HepG2 (cell line): Measurements from ENCODE around the gene PLRG1. TPM values are rescaled to one million over a fixed set of nuclear protein-coding genes. Genes with fewer than 3 reads are reported as not detected.

Experiments used
- ARID4A ChIP-seq: sonication (generic); formaldehyde crosslinking; IDR thresholded peaks from 2 replicates; pipeline ENCODE4 v1.5.0; 2020; ENCODE audit warnings: mild to moderate bottlenecking, missing genetic modification reagents, borderline replicate concordance
- ATRX ChIP-seq: sonication (generic); formaldehyde crosslinking; IDR thresholded peaks from 2 replicates; pipeline ENCODE4 v1.4.0; 2020; ENCODE audit warnings: missing genetic modification reagents, borderline replicate concordance
- BCL3 ChIP-seq: sonication (generic); formaldehyde crosslinking; IDR thresholded peaks from 2 replicates; pipeline ENCODE4 v1.5.1; 2020; ENCODE audit warnings: mild to moderate bottlenecking, missing genetic modification reagents, moderate library complexity
- ERF ChIP-seq: IDR thresholded peaks from 2 replicates; pipeline ENCODE4 v1.6.1; 2018; ENCODE audit warnings: missing biosample characterization, missing genetic modification reagents
- HOXD1 ChIP-seq: sonication (generic); formaldehyde crosslinking; IDR thresholded peaks from 2 replicates; pipeline ENCODE4 v1.5.0; 2020; ENCODE audit warnings: missing genetic modification reagents
- MAX ChIP-seq: IDR thresholded peaks from 2 replicates; pipeline ENCODE4 v1.6.1; 2012; ENCODE audit warnings: inconsistent platforms
- MYNN ChIP-seq: sonication (generic); formaldehyde crosslinking; IDR thresholded peaks from 2 replicates; pipeline ENCODE4 v1.4.0; 2020; ENCODE audit warnings: mild to moderate bottlenecking, low read depth, missing genetic modification reagents
- NAIF1 ChIP-seq: sonication (generic); formaldehyde crosslinking; IDR thresholded peaks from 2 replicates; pipeline ENCODE4 v1.5.0; 2020; ENCODE audit warnings: mild to moderate bottlenecking, missing genetic modification reagents, borderline replicate concordance
- NFE2L1 ChIP-seq: sonication (generic); formaldehyde crosslinking; IDR thresholded peaks from 2 replicates; pipeline ENCODE4 v1.4.0; 2020; ENCODE audit warnings: missing genetic modification reagents, mild to moderate bottlenecking, borderline replicate concordance
- NFE2L2 ChIP-seq: fragments of 150-350 bp; IDR thresholded peaks from 2 replicates; pipeline ENCODE4 v1.6.1; 2014; ENCODE audit warnings: low read length
- RAD21 ChIP-seq: fragments of 450-650 bp; formaldehyde crosslinking; IDR thresholded peaks from 2 replicates; pipeline ENCODE4 v1.5.0; 2020; ENCODE audit warnings: mild to moderate bottlenecking
- SIN3B ChIP-seq: fragments of 150-350 bp; IDR thresholded peaks from 2 replicates; pipeline ENCODE4 v1.6.1; 2014; ENCODE audit warnings: low read length
- YEATS2 ChIP-seq: sonication (generic); formaldehyde crosslinking; IDR thresholded peaks from 2 replicates; pipeline ENCODE4 v1.4.0; 2020; ENCODE audit warnings: missing genetic modification reagents, borderline replicate concordance
- ZFP36 ChIP-seq: fragments of 150-350 bp; IDR thresholded peaks from 2 replicates; pipeline ENCODE4 v1.6.1; 2018; ENCODE audit warnings: borderline replicate concordance, low read length, low read depth; ENCODE audit not compliant: partially characterized antibody
- ZNF260 ChIP-seq: sonication (generic); formaldehyde crosslinking; IDR thresholded peaks from 2 replicates; pipeline ENCODE4 v1.4.0; 2020; ENCODE audit warnings: missing genetic modification reagents, low read depth, mild to moderate bottlenecking, borderline replicate concordance
- ZNF264 ChIP-seq: sonication (generic); formaldehyde crosslinking; IDR thresholded peaks from 2 replicates; pipeline ENCODE4 v1.4.0; 2020; ENCODE audit warnings: missing genetic modification reagents
- ZNF362 ChIP-seq: sonication (generic); formaldehyde crosslinking; IDR thresholded peaks from 2 replicates; pipeline ENCODE4 v1.4.0; 2020; ENCODE audit warnings: missing genetic modification reagents, mild to moderate bottlenecking, borderline replicate concordance
- ZNF768 ChIP-seq: sonication (generic); formaldehyde crosslinking; IDR thresholded peaks from 2 replicates; pipeline ENCODE4 v1.4.0; 2020; ENCODE audit warnings: missing genetic modification reagents
- polyA plus RNA-seq, 8 experiments: library from polyadenylated mRNA; depleted of rRNA in 3 of 8; stranded (reverse) in 7 of 8; unstranded in 1 of 8; fragments of >200 nt; fragmentation: Illumina TruSeq in 4 of 8; extraction: Trizol in 4 of 8; gene quantifications; 2 replicates each; pipeline versions ENCODE4 v1.2.1 to v1.2.3, GENCODE V29; 2011 to 2016; ENCODE audit warnings: low read depth in 4 of 8, missing spikeins in 1 of 8, mixed read lengths in 1 of 8; ENCODE audit not compliant: insufficient read depth in 1 of 8
- total RNA-seq, 5 experiments: library from RNA; depleted of rRNA; stranded (reverse); fragments of >200 nt; fragmentation: Illumina TruSeq; extraction: Trizol; gene quantifications; 2 replicates each; pipeline ENCODE4 v1.2.3, GENCODE V29; 2016; ENCODE audit warnings: low read depth in 1 of 5
- TF ChIP-seq, protein P1 (sequence below): sonication (generic); formaldehyde crosslinking; IDR thresholded peaks from 2 replicates; pipeline ENCODE4 v1.5.0; 2020; ENCODE audit warnings: missing genetic modification reagents
- TF ChIP-seq, protein P2 (sequence below): sonication (generic); formaldehyde crosslinking; IDR thresholded peaks from 2 replicates; pipeline ENCODE4 v1.4.0; 2020; ENCODE audit warnings: missing genetic modification reagents

PLRG1 gene
- total and polyA plus RNA-seq, 2 of the 13 experiments (the other 11 are each of a cell fraction or from before 2014, with no cell fraction given): 77.3 to 110 TPM

DNA sequence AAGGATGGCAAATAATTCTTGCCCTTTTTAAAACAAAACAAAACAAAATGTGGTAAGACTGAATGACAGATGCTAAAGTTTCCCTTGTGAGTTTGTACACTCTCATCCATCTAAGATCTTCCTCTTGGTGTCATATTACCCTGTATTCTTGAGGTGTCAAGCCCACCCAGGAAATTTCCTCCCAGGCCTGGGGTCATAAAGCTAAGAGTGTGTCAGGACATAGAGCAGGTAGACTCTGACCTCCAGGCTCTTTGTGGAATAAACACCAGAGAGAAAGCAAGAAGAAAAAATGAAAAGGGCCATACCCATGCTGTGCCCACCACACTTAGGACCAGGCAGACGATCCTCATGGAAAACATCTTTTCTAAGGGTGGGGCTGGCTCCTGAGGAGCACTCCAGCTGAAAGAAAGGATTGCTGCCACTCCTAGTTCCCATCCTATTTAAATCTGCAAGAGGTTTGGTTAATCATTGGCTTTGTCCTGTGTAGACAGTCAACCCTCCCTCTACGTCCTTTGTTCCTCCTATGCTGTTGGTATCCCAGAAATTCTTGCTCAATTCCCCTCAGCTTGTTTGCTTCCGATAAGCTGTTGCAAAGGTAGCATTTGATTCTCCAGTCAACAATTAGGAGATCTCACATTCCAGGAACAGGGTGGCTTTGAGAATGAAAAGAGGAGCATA, 40.3 kb upstream of the PLRG1 start, which contains the start of gene FGA (continued):
- TF ChIP-seq ERF (CRISPR knock-in tag) (peak; percentile 98), ZFP36 (no peak), MAX (peak; percentile 61; the same call in 1 of the 2 replicates), ZNF264 (CRISPR knock-in tag) (peak; percentile 92), NFE2L2 (no peak), MYNN (CRISPR knock-in tag) (0 out of 2 replicates have a peak, but pooled peaks have one; percentile 29), BCL3 (CRISPR knock-in tag) (peak; percentile 53; the same call in 1 of the 2 replicates), NAIF1 (no peak), ZNF362 (peak; percentile 76; the same call in 1 of the 2 replicates), HOXD1 (CRISPR knock-in tag) (peak; percentile 92), ARID4A (CRISPR knock-in tag) (peak; percentile 35; the same call in 1 of the 2 replicates), YEATS2 (no peak), ZNF260 (CRISPR knock-in tag) (no peak), ZNF768 (CRISPR knock-in tag) (no peak), SIN3B (0 out of 2 replicates have a peak, but pooled peaks have one; percentile 33), RAD21 (CRISPR knock-in tag) (no peak; the same call in 1 of the 2 replicates), ATRX (no peak), NFE2L1 (CRISPR knock-in tag) (no peak)
- TF ChIP-seq, protein P1, sequence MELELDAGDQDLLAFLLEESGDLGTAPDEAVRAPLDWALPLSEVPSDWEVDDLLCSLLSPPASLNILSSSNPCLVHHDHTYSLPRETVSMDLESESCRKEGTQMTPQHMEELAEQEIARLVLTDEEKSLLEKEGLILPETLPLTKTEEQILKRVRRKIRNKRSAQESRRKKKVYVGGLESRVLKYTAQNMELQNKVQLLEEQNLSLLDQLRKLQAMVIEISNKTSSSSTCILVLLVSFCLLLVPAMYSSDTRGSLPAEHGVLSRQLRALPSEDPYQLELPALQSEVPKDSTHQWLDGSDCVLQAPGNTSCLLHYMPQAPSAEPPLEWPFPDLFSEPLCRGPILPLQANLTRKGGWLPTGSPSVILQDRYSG (CRISPR knock-in tag): no peak
- TF ChIP-seq, protein P2, sequence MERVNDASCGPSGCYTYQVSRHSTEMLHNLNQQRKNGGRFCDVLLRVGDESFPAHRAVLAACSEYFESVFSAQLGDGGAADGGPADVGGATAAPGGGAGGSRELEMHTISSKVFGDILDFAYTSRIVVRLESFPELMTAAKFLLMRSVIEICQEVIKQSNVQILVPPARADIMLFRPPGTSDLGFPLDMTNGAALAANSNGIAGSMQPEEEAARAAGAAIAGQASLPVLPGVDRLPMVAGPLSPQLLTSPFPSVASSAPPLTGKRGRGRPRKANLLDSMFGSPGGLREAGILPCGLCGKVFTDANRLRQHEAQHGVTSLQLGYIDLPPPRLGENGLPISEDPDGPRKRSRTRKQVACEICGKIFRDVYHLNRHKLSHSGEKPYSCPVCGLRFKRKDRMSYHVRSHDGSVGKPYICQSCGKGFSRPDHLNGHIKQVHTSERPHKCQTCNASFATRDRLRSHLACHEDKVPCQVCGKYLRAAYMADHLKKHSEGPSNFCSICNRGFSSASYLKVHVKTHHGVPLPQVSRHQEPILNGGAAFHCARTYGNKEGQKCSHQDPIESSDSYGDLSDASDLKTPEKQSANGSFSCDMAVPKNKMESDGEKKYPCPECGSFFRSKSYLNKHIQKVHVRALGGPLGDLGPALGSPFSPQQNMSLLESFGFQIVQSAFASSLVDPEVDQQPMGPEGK: peak; percentile 83
